Neural cell (in vitro differentiated cells): ENCODE data around the gene SNAPC5. TPM values are rescaled to one million over a fixed set of nuclear protein-coding genes. Genes with fewer than 3 reads are reported as not detected.
"Not testable (repeated sequence)": the region's sequence is repeated elsewhere in the genome, so short reads cannot be mapped to it uniquely, and the experiment has no call there.

ENCODE experiments used
- H2AFZ ChIP-seq: fragments of 200-600, 300-800 bp; sonication (generic), shearing (Covaris generic); 2 replicates; pipeline ENCODE4 v1.6.0; 2014; ENCODE audit warnings: low read depth, mild to moderate bottlenecking, antibody characterized with exemption, low read length, moderate library complexity
- H3F3A ChIP-seq: fragments of 200-600 bp; shearing (Covaris generic); 2 replicates; pipeline ENCODE4 v1.6.1; 2016; ENCODE audit warnings: mild to moderate bottlenecking, moderate library complexity, mixed read lengths, antibody characterized with exemption, low read length; ENCODE audit not compliant: insufficient read depth, poor library complexity, severe bottlenecking
- H3K27ac ChIP-seq: fragments of 200-600, 300-800 bp; sonication (generic), shearing (Covaris generic); 2 replicates; pipeline ENCODE4 v1.5.1; 2014; ENCODE audit warnings: mild to moderate bottlenecking, low read length, moderate library complexity
- H3K27me3 ChIP-seq: fragments of 300-800, 200-600 bp; sonication (generic), shearing (Covaris generic); 2 replicates; pipeline ENCODE4 v1.6.0; 2014; ENCODE audit warnings: mild to moderate bottlenecking, low read depth, low read length, moderate library complexity; ENCODE audit not compliant: insufficient read depth
- H3K36me3 ChIP-seq: fragments of 300-800, 200-600 bp; sonication (generic), shearing (Covaris generic); 2 replicates; pipeline ENCODE4 v1.5.1; 2014; ENCODE audit warnings: mild to moderate bottlenecking, antibody characterized with exemption, low read length, moderate library complexity; ENCODE audit not compliant: insufficient read depth
- H3K4me2 ChIP-seq: fragments of 300-800, 200-600 bp; sonication (generic), shearing (Covaris generic); 2 replicates; pipeline ENCODE4 v1.6.0; 2014; ENCODE audit warnings: mild to moderate bottlenecking, low read length
- H3K4me3 ChIP-seq: fragments of 300-800, 200-600 bp; sonication (generic), shearing (Covaris generic); 2 replicates; pipeline ENCODE4 v1.5.1; 2014; ENCODE audit warnings: mild to moderate bottlenecking, low read length, moderate library complexity
- H3K79me2 ChIP-seq: fragments of 200-600 bp; shearing (Covaris generic); replicated peaks from 2 replicates; pipeline ENCODE4 v1.6.0; 2014; ENCODE audit warnings: mild to moderate bottlenecking, low read length, moderate library complexity; ENCODE audit not compliant: insufficient read depth
- H3K9ac ChIP-seq: fragments of 300-800, 200-600 bp; sonication (generic), shearing (Covaris generic); 2 replicates; pipeline ENCODE4 v1.6.1; 2016; ENCODE audit warnings: mild to moderate bottlenecking, low read length, mixed read lengths
- H3K9me2 ChIP-seq: fragments of 200-600 bp; shearing (Covaris generic); 2 replicates; pipeline ENCODE4 v1.6.1; 2016; ENCODE audit warnings: mild to moderate bottlenecking, low read length, mixed read lengths; ENCODE audit not compliant: insufficient read depth
- H3K9me3 ChIP-seq: fragments of 200-600, 300-800 bp; sonication (generic), shearing (Covaris generic); 2 replicates; pipeline ENCODE4 v1.6.1; 2016; ENCODE audit warnings: mild to moderate bottlenecking, mixed run types, low read length, moderate library complexity, mixed read lengths
- H4K20me1 ChIP-seq: fragments of 200-600 bp; shearing (Covaris generic); 2 replicates; pipeline ENCODE4 v1.6.1; 2016; ENCODE audit warnings: mild to moderate bottlenecking, mixed run types; ENCODE audit not compliant: insufficient read depth
- EP300 ChIP-seq: fragments of 450-650 bp; conservative IDR thresholded peaks from 2 replicates; pipeline ENCODE4 v1.6.1; 2014; ENCODE audit warnings: antibody characterized with exemption, mild to moderate bottlenecking, moderate library complexity; ENCODE audit not compliant: poor library complexity, severe bottlenecking
- EZH2 ChIP-seq: fragments of 200-600, 300-800 bp; shearing (Covaris generic), sonication (generic); IDR thresholded peaks from 2 replicates; pipeline ENCODE4 v1.6.1; 2014; ENCODE audit warnings: antibody characterized with exemption, low read length, borderline replicate concordance, mild to moderate bottlenecking; ENCODE audit not compliant: insufficient read depth, poor library complexity, severe bottlenecking
- MXI1 ChIP-seq: fragments of 450-650 bp; conservative IDR thresholded peaks from 2 replicates; pipeline ENCODE4 v1.6.1; 2014; ENCODE audit warnings: antibody characterized with exemption, mild to moderate bottlenecking; ENCODE audit not compliant: poor library complexity, severe bottlenecking
- RAD21 ChIP-seq: fragments of 450-650 bp; conservative IDR thresholded peaks from 2 replicates; pipeline ENCODE4 v1.6.1; 2014; ENCODE audit warnings: antibody characterized with exemption, mild to moderate bottlenecking, moderate library complexity
- SMC3 ChIP-seq: fragments of 450-650 bp; conservative IDR thresholded peaks from 2 replicates; pipeline ENCODE4 v1.6.1; 2014; ENCODE audit warnings: antibody characterized with exemption, mild to moderate bottlenecking, moderate library complexity; ENCODE audit not compliant: poor library complexity
- TAF1 ChIP-seq: IDR thresholded peaks from 2 replicates; pipeline ENCODE4 v1.6.1; 2012; ENCODE audit warnings: low read depth
- polyA plus RNA-seq: library from polyadenylated mRNA; depleted of rRNA; stranded (reverse); fragments of >200 nt; gene quantifications from 2 replicates; pipeline ENCODE4 v1.2.3, GENCODE V29; 2014
- TF ChIP-seq, protein P1 (sequence below): fragments of 450-650 bp; IDR thresholded peaks from 2 replicates; pipeline ENCODE4 v1.5.1; 2014; ENCODE audit warnings: antibody characterized with exemption, mild to moderate bottlenecking, moderate library complexity; ENCODE audit not compliant: poor library complexity, severe bottlenecking

The SNAPC5 gene
- polyA plus RNA-seq, 1 donor from 2014 or later = 62.3 TPM

DNA sequence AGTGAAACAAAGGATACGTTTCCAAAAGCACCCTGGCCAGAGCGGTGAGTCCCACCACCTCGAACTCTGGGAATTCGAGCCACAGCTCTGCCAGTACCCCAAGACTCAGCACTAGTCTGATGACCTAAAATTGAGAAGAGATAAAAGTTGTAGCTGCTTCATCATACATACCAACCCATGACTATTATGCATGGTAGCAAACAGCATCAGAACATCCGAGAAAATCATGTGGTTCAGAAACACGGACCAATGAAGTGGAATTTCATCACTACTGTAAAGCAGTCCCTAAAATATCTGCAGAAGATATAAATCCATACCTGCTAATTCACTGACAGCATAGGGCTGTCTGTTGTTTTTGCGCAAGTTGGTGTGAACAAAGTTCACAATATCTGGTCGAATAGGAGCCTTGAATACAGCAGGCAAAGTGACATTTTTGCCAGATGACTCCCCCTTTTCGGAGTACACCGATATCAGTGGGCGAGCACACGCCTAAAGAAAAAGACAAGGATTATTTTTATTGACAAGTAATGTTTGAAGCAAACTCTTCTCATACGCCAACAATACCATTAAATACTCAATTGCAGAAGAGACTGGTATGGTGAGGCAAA lies 5.6 kb upstream of the SNAPC5 start:
- not testable (repeated sequence) for H4K20me1 ChIP-seq, H3F3A ChIP-seq, H3K27me3 ChIP-seq, H3K9me3 ChIP-seq, H3K9me2 ChIP-seq, H3K27ac ChIP-seq, H2AFZ ChIP-seq, H3K36me3 ChIP-seq
- Histone ChIP-seq H3K9ac (peak overlapping the region; percentile 84), H3K4me3 (peak overlapping the region; percentile 83), H3K79me2 (peaks cover 42% of the 10 kb centered on the region), H3K4me2 (peak overlapping the region; percentile 99)

DNA sequence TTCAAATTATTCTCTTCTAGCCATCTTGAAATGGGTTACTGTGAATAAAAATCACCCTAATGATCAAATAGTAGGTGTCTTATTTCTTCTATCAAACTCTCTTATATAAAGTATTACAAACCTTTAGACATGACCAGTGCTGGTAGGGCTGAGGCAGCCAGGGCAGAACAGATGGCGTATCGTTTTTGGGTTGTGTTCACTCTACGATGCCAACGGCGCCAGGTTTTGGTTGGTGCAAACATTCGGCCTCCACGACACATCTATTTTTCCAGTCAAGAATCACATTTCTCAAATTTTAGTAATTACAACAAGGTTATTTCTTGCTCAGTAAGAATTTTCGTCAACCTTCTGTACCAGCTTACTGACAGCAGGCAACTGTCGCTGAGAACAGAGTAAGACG lies 4.9 kb upstream of the SNAPC5 start:
- Histone ChIP-seq H3K4me3 (peak overlapping the region; percentile 83), H3F3A (peaks cover 3% of the 10 kb centered on the region), H4K20me1 (no peaks in the 10 kb centered on the region), H2AFZ (no peak overlapping the region), H3K9me3 (no peaks in the 10 kb centered on the region), H3K27me3 (no peaks in the 10 kb centered on the region), H3K9ac (peak overlapping the region; percentile 84), H3K9me2 (no peaks in the 10 kb centered on the region), H3K79me2 (peaks cover 42% of the 10 kb centered on the region), H3K36me3 (peaks cover 6% of the 10 kb centered on the region), H3K27ac (no peak overlapping the region), H3K4me2 (peak overlapping the region; percentile 99)
- TF ChIP-seq MXI1 = no peak
- no peak for TF ChIP-seq SMC3
- no peak for TF ChIP-seq EP300

DNA sequence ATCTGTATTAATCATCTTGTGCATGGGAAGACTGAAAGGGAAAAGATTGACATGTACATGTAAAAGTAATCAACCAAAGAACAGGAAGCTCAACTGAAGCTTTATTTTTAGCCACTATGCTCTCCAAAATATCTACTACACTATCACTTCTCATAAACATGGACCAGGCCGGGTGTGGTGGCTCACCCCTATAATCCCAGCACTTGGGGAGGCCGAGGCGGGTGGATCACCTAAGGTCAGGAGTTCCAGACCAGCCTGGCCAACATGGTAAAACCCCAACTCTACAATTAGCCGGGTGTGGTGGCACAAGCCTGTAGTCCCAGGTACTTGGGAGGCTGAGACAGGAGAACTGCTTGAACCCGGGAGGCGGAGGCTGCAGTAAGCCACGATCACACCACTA lies 2.8 kb upstream of the SNAPC5 start:
- not testable (repeated sequence) for H2AFZ ChIP-seq, H3K9ac ChIP-seq, H3K27ac ChIP-seq, H3K4me3 ChIP-seq, H3K27me3 ChIP-seq, H3F3A ChIP-seq, H3K4me2 ChIP-seq, H4K20me1 ChIP-seq, H3K9me3 ChIP-seq, H3K9me2 ChIP-seq, H3K36me3 ChIP-seq
- peaks cover 34% of the 10 kb centered on the region for H3K79me2 ChIP-seq

DNA sequence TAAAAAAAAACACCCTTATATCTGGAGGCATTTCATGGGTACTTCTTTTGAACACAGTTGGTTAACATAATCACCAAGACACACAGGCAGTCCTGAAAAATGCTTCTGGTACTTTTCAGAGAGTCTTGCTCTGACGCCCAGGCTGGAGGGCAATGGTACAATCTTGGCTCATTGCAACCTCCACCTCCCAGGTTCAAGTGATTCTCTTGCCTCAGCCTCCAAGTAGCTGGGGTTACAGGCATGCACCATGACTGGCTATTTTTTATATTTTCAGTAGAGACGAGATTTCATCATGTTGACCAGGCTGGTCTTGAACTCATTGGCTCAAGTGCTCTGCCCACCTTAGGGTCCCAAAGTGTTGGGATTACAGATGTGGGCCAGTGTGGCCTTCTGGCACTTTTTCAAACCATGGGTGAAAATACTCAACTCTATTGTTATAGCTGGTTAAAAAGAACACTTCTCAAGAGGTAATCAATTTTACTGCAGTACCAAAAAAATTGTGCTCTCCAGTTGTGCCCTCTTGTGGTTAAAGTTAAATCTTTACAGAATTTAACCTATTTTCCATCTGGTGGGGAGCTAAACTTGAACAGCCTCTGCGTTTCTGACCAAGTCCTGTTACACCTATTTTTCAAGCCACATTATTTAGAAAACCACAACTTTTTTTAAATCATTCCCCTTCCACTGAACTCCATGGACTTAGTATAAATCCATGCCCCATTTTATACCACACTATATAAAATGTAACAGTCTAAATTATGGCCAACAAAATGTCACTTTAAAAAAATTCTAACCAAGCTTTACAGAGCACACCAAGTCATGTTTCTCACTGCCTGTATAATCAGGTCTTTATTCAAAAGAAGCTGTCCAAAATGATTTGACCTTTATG lies 1.2 kb upstream of the SNAPC5 start:
- Histone ChIP-seq H2AFZ (no peak overlapping the region), H3K9me3 (no peaks in the 10 kb centered on the region), H3K9me2 (no peaks in the 10 kb centered on the region), H3K4me3 (no peak overlapping the region), H3K27me3 (no peaks in the 10 kb centered on the region), H3K36me3 (peaks cover 6% of the 10 kb centered on the region), H3K27ac (no peak overlapping the region), H3K79me2 (peaks cover 22% of the 10 kb centered on the region), H4K20me1 (no peaks in the 10 kb centered on the region), H3K4me2 (no peak overlapping the region), H3F3A (peaks cover 3% of the 10 kb centered on the region), H3K9ac (no peak overlapping the region)
- TF ChIP-seq MXI1 = no peak
- TF ChIP-seq EP300 = no peak
- TF ChIP-seq EZH2 = no peak
- TF ChIP-seq, protein P1, sequence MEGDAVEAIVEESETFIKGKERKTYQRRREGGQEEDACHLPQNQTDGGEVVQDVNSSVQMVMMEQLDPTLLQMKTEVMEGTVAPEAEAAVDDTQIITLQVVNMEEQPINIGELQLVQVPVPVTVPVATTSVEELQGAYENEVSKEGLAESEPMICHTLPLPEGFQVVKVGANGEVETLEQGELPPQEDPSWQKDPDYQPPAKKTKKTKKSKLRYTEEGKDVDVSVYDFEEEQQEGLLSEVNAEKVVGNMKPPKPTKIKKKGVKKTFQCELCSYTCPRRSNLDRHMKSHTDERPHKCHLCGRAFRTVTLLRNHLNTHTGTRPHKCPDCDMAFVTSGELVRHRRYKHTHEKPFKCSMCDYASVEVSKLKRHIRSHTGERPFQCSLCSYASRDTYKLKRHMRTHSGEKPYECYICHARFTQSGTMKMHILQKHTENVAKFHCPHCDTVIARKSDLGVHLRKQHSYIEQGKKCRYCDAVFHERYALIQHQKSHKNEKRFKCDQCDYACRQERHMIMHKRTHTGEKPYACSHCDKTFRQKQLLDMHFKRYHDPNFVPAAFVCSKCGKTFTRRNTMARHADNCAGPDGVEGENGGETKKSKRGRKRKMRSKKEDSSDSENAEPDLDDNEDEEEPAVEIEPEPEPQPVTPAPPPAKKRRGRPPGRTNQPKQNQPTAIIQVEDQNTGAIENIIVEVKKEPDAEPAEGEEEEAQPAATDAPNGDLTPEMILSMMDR = peak; percentile 58
- TF ChIP-seq TAF1 = no peak
- peak; percentile 50 for TF ChIP-seq RAD21
- peak; percentile 35 for TF ChIP-seq SMC3
